Upper lobe of left lung (tissue), 4 donors: Measurements from ENCODE around the gene IQUB.

ENCODE experiments used
- EP300 ChIP-seq, 4 donors: sonication (generic); formaldehyde crosslinking; IDR thresholded peaks; one replicate each; pipeline ENCODE4 v1.5.1; 2017; ENCODE audit warnings: antibody characterized with exemption in 4 of 4, control low read depth in 2 of 4
- POLR2A ChIP-seq, 4 donors: fragments of 450-650 bp; IDR thresholded peaks; one replicate each; pipeline ENCODE4 v1.5.1; 2016 to 2017; ENCODE audit warnings: antibody characterized with exemption in 4 of 4, mild to moderate bottlenecking in 2 of 4
- TF ChIP-seq, protein P1 (sequence below), 6 experiments: fragments of 450-650 bp in 4 of 6; fragments of 200-600 bp in 2 of 6; sonication (generic) in 2 of 6; IDR thresholded peaks; one replicate each; pipeline ENCODE4 v1.5.1; 2016 to 2019; ENCODE audit warnings: antibody characterized with exemption in 6 of 6

DNA sequence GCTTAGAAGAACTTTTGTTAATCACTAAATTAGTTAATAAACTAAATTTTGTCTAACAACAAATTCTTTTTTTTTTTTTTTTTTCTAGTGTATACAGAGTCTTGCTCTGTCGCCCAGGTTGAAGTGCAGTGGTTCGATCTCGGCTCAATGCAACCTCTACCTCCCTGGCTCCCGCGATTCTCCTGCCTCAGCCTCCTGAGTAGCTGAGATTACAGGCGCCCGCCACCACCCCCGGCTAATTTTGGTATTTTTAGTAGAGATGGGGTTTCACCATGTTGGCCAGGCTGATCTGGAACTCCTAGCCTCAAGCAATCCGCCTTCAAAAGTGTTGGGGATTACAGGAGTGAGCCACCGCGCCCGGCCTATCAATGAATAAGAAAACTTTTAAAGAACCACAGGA is 1.1 kb upstream of the IQUB start:
- TF ChIP-seq EP300 (IDR thresholded peaks at IDR 0.05) (no peak), POLR2A (IDR thresholded peaks at IDR 0.05) (no peak)
- TF ChIP-seq, protein P1, sequence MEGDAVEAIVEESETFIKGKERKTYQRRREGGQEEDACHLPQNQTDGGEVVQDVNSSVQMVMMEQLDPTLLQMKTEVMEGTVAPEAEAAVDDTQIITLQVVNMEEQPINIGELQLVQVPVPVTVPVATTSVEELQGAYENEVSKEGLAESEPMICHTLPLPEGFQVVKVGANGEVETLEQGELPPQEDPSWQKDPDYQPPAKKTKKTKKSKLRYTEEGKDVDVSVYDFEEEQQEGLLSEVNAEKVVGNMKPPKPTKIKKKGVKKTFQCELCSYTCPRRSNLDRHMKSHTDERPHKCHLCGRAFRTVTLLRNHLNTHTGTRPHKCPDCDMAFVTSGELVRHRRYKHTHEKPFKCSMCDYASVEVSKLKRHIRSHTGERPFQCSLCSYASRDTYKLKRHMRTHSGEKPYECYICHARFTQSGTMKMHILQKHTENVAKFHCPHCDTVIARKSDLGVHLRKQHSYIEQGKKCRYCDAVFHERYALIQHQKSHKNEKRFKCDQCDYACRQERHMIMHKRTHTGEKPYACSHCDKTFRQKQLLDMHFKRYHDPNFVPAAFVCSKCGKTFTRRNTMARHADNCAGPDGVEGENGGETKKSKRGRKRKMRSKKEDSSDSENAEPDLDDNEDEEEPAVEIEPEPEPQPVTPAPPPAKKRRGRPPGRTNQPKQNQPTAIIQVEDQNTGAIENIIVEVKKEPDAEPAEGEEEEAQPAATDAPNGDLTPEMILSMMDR (IDR thresholded peaks at IDR 0.05) = no peak
